ENCODE measurements around the gene CHST9. TPM values are rescaled to one million over a fixed set of nuclear protein-coding genes. Genes with fewer than 3 reads are reported as not detected.
"Not testable (repeated sequence)": the region's sequence is repeated elsewhere in the genome, so short reads cannot be mapped to it uniquely, and the experiment has no call there.

The CHST9 gene
- polyA plus RNA-seq, 3 donors: not detected

GRCh38 chr18:27231221-27231620, 46.1 kb upstream of the CHST9 start:
- H3K27ac Mint-ChIP-seq; H3K4me2 ChIP-seq (replicated peaks; ENCODE audit: extremely low read depth, low read length, poor library complexity, severe bottlenecking); H3K27ac ChIP-seq (ENCODE audit: low read depth in 1 of 2, low read length in 2 of 2); H3K27me3 ChIP-seq (ENCODE audit: control insufficient read depth in 2 of 2, insufficient read depth in 2 of 2, low read length in 2 of 2); H3K36me3 Mint-ChIP-seq; H2AFZ ChIP-seq (ENCODE audit: insufficient read depth, low read depth, low read length, poor library complexity, severe bottlenecking); DNase-seq; H3K36me3 ChIP-seq (replicated peaks in 1 of 2; ENCODE audit: control insufficient read depth in 1 of 2, insufficient read depth in 2 of 2, low read length in 2 of 2); H4K20me1 ChIP-seq (ENCODE audit: insufficient read depth, low read length); H3K79me2 ChIP-seq (ENCODE audit: insufficient read depth, low read length); H3K4me3 Mint-ChIP-seq; H3K27me3 Mint-ChIP-seq (ENCODE audit: low read depth in 3 of 3); H3K4me3 ChIP-seq (replicated peaks in 1 of 3; ENCODE audit: low read depth in 2 of 3, low read length in 3 of 3); intact Hi-C loops (cut with micrococcal nuclease); H3K9me3 ChIP-seq (replicated peaks in 1 of 2; ENCODE audit: control insufficient read depth in 1 of 2, insufficient read depth in 1 of 2, low read length in 2 of 2); H3K4me1 ChIP-seq (ENCODE audit: control insufficient read depth in 1 of 2, insufficient read depth in 2 of 2, low read length in 2 of 2); H3K9me3 Mint-ChIP-seq; H3K9ac ChIP-seq (ENCODE audit: insufficient read depth, low read length, poor library complexity, severe bottlenecking); H3K4me1 Mint-ChIP-seq: not testable (repeated sequence)
- WGBS (ENCODE audit: insufficient coverage): 0% methylated on average over 1 of the region's 5 CpGs

- Histone ChIP-seq H3K4me3 (replicated peaks in 1 of 3; ENCODE audit: low read depth in 2 of 3, low read length in 3 of 3) (no peak overlapping the region), H3K36me3 (replicated peaks in 1 of 2; ENCODE audit: control insufficient read depth in 1 of 2, insufficient read depth in 2 of 2, low read length in 2 of 2) (no peaks in the 10 kb centered on the region), H3K27ac (ENCODE audit: low read depth in 1 of 2, low read length in 2 of 2) (no peak overlapping the region), H3K79me2 (ENCODE audit: insufficient read depth, low read length) (no peaks in the 10 kb centered on the region), H3K27me3 (ENCODE audit: control insufficient read depth in 2 of 2, insufficient read depth in 2 of 2, low read length in 2 of 2) (no peaks in the 10 kb centered on the region), H3K4me2 (replicated peaks; ENCODE audit: extremely low read depth, low read length, poor library complexity, severe bottlenecking) (no peak overlapping the region), H3K9ac (ENCODE audit: insufficient read depth, low read length, poor library complexity, severe bottlenecking) (no peak overlapping the region), H3K4me1 (ENCODE audit: control insufficient read depth in 1 of 2, insufficient read depth in 2 of 2, low read length in 2 of 2) (no peaks in the 10 kb centered on the region), H3K9me3 (replicated peaks in 1 of 2; ENCODE audit: control insufficient read depth in 1 of 2, insufficient read depth in 1 of 2, low read length in 2 of 2) (peaks cover 5% of the 10 kb centered on the region in 2 donors), H2AFZ (ENCODE audit: insufficient read depth, low read depth, low read length, poor library complexity, severe bottlenecking) (no peak overlapping the region), H4K20me1 (ENCODE audit: insufficient read depth, low read length) (no peaks in the 10 kb centered on the region)
- intact Hi-C loops (cut with micrococcal nuclease): no loop called here
- H3K36me3 Mint-ChIP-seq: no peaks in the 10 kb centered on the region
- peaks cover 0 to 1% (median 0%) of the 10 kb centered on the region in 3 donors for H3K27me3 Mint-ChIP-seq (ENCODE audit: low read depth in 3 of 3)
- no peak overlapping the region for H3K27ac Mint-ChIP-seq
- no peak for DNase-seq
- no CpG with 5 or more reads among the region's 1 CpG for WGBS (ENCODE audit: insufficient coverage)
- TF ChIP-seq CTCF (IDR thresholded peaks at IDR 0.05): no peak
- no peak overlapping the region for H3K4me3 Mint-ChIP-seq
- H3K9me3 Mint-ChIP-seq: peaks cover 0 to 11% (median 8%) of the 10 kb centered on the region in 7 donors
- no peaks in the 10 kb centered on the region for H3K4me1 Mint-ChIP-seq
These were observed 42.6 kb upstream of the CHST9 start for GRCh38 chr18:27227721-27228120.
